Mesenteric fat pad (tissue), 1 donor: Measurements from ENCODE around the gene WDR81. TPM values are rescaled to one million over a fixed set of nuclear protein-coding genes. Genes with fewer than 3 reads are reported as not detected.
"Not testable (repeated sequence)": the region's sequence is repeated elsewhere in the genome, so short reads cannot be mapped to it uniquely, and the experiment has no call there.

ENCODE experiments used
- DNase-seq: peaks from one replicate; pipeline ENCODE4 v3.0.0-alpha.2; 2020; ENCODE audit warnings: low spot score
- long read RNA-seq: library from polyadenylated mRNA; unstranded; transcript quantifications from one replicate; pipeline ENCODE4 v2.0.0, GENCODE V29; 2020
- total RNA-seq: library from RNA; stranded (reverse); fragmentation: NEBNext Ultra II Directional; extraction: Animal tissue kit (Norgen Biotek cat#: 25700); gene quantifications from one replicate; pipeline ENCODE4 v1.2.1, GENCODE V29; 2021
- donor health status: DM: yes; HTN: yes; CAD: no.

Gene WDR81
- 47.4 TPM for total RNA-seq
- long read RNA-seq, full-length matches to known transcripts, result 16 of 118 reads
- long read RNA-seq, partial matches to known transcripts, result 83 of 118 reads
- long read RNA-seq, other reads (novel, unspliced or antisense), result 19 of 118 reads

GRCh38 chr17:1724351-1724868 is at the start of gene WDR81:
TSS of gene WDR81 (plus strand) at chr17:1724704. CDS start at chr17:1724960, 256 bp downstream.
- peak; percentile 97 for DNase-seq

- no peak for DNase-seq
Measured at GRCh38 chr17:1676401-1676800, 48.1 kb upstream of the WDR81 start.

- DNase-seq, result no peak
Measured at GRCh38 chr17:1683459-1683858, 41.0 kb upstream of the WDR81 start.

GRCh38 chr17:1684378-1685189 is 39.9 kb upstream of the WDR81 start, which contains the start of gene PRPF8:
TSS of gene PRPF8 (minus strand) at chr17:1684867. CDS start at chr17:1684571, 296 bp downstream.
- DNase-seq, result peak; percentile 99

- DNase-seq, result no peak
Measured at GRCh38 chr17:1686086-1686485, 38.4 kb upstream of the WDR81 start.

GRCh38 chr17:1688405-1688804 is 36.1 kb upstream of the WDR81 start:
- not testable (repeated sequence) for DNase-seq

GRCh38 chr17:1690544-1691221 is 33.8 kb upstream of the WDR81 start:
- DNase-seq, result no peak

- DNase-seq, result no peak
Measured at GRCh38 chr17:1693339-1693738, 31.2 kb upstream of the WDR81 start.

GRCh38 chr17:1695365-1695764 is 29.1 kb upstream of the WDR81 start:
- no peak for DNase-seq

GRCh38 chr17:1697681-1698080 is 26.8 kb upstream of the WDR81 start:
- DNase-seq, result no peak

- DNase-seq, result not testable (repeated sequence)
Measured at GRCh38 chr17:1699891-1700290, 24.6 kb upstream of the WDR81 start.

- DNase-seq, result no peak
Measured at GRCh38 chr17:1703063-1703462, 21.4 kb upstream of the WDR81 start.

GRCh38 chr17:1705004-1705403 is 19.5 kb upstream of the WDR81 start:
- DNase-seq, result no peak

- no peak for DNase-seq
Measured at GRCh38 chr17:1707107-1707506, 17.4 kb upstream of the WDR81 start.

GRCh38 chr17:1708791-1709346 is 15.6 kb upstream of the WDR81 start:
- DNase-seq, result not testable (repeated sequence)

GRCh38 chr17:1709403-1709951 is 15.0 kb upstream of the WDR81 start:
- no peak for DNase-seq

- no peak for DNase-seq
Measured at GRCh38 chr17:1709971-1710806, 14.3 kb upstream of the WDR81 start, which contains the start of gene TLCD2. TSS of gene TLCD2 (minus strand) at chr17:1710377. CDS start at chr17:1710242, 135 bp downstream.

- no peak for DNase-seq
Measured at GRCh38 chr17:1710807-1711553, 13.5 kb upstream of the WDR81 start.

GRCh38 chr17:1711804-1712203 is 12.7 kb upstream of the WDR81 start:
- DNase-seq, result no peak

- DNase-seq, result no peak
Measured at GRCh38 chr17:1712271-1712670, 12.2 kb upstream of the WDR81 start.
